Measurements from ENCODE around the gene SFSWAP. TPM values are rescaled to one million over a fixed set of nuclear protein-coding genes. Genes with fewer than 3 reads are reported as not detected.
A peak's percentile ranks its signal among the peaks of the same experiment; 100 is the strongest.
"Not testable (repeated sequence)": the region's sequence is repeated elsewhere in the genome, so short reads cannot be mapped to it uniquely, and the experiment has no call there.

The SFSWAP gene
- total RNA-seq, 3 donors from 2014 or later = 72.4 to 77.8 (median 76.7) TPM

GRCh38 chr12:131796754-131797587, 86.1 kb downstream of the SFSWAP start:
- no peak for ATAC-seq
- Mint-ChIP-seq H3K4me3 (no peak overlapping the region), H3K27me3 (ENCODE audit: low read depth) (no peaks in the 10 kb centered on the region), H3K36me3 (ENCODE audit: insufficient read depth) (peaks cover 39% of the 10 kb centered on the region), H3K4me1 (ENCODE audit: low read depth) (peaks cover 3% of the 10 kb centered on the region), H3K9me3 (no peaks in the 10 kb centered on the region)
- no peak for DNase-seq

DNA sequence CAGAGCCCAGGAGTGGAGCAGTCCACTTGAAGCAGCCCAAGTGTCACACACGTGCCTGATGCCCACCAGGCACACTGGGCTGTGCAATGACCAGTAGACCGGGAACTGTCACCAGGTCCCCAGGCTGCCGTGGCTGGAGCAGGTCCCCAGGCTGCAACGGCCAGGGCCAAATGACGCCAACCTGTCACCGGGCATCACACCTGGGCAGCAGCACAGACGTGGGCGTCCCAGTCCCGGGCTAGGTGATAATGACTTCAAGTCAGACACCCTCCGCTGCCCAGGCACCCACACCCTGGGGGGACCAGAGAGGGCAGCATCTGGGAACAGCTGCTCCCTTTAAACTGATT, 86.7 kb downstream of the SFSWAP start:
- DNase-seq (no peak), ATAC-seq (no peak)
- Mint-ChIP-seq H3K9me3 (no peaks in the 10 kb centered on the region), H3K4me1 (ENCODE audit: low read depth) (peaks cover 3% of the 10 kb centered on the region), H3K4me3 (no peak overlapping the region), H3K36me3 (ENCODE audit: insufficient read depth) (peaks cover 41% of the 10 kb centered on the region), H3K27me3 (ENCODE audit: low read depth) (no peaks in the 10 kb centered on the region)

- Mint-ChIP-seq H3K27me3 (ENCODE audit: low read depth) (no peaks in the 10 kb centered on the region), H3K4me3 (no peak overlapping the region), H3K4me1 (ENCODE audit: low read depth) (peaks cover 3% of the 10 kb centered on the region), H3K36me3 (ENCODE audit: insufficient read depth) (peaks cover 32% of the 10 kb centered on the region), H3K9me3 (no peaks in the 10 kb centered on the region)
- ATAC-seq (no peak), DNase-seq (no peak)
Observed at GRCh38 chr12:131799195-131799594, 88.3 kb downstream of the SFSWAP start.

- H3K4me3 Mint-ChIP-seq = no peak overlapping the region
- H3K4me1 Mint-ChIP-seq (ENCODE audit: low read depth) = peaks cover 3% of the 10 kb centered on the region
- DNase-seq = no peak
- no peaks in the 10 kb centered on the region for H3K27me3 Mint-ChIP-seq (ENCODE audit: low read depth)
- H3K9me3 Mint-ChIP-seq = no peaks in the 10 kb centered on the region
- peaks cover 32% of the 10 kb centered on the region for H3K36me3 Mint-ChIP-seq (ENCODE audit: insufficient read depth)
- ATAC-seq = no peak
Observed at GRCh38 chr12:131799828-131800593, 89.1 kb downstream of the SFSWAP start.

- Mint-ChIP-seq H3K4me1 (ENCODE audit: low read depth) (peaks cover 3% of the 10 kb centered on the region), H3K36me3 (ENCODE audit: insufficient read depth) (peaks cover 35% of the 10 kb centered on the region), H3K27me3 (ENCODE audit: low read depth) (no peaks in the 10 kb centered on the region), H3K9me3 (peaks cover 3% of the 10 kb centered on the region), H3K4me3 (no peak overlapping the region)
- no peak for ATAC-seq
- no peak for DNase-seq
Observed at GRCh38 chr12:131800594-131801135, 89.8 kb downstream of the SFSWAP start.

- no peaks in the 10 kb centered on the region for H3K4me1 Mint-ChIP-seq (ENCODE audit: low read depth)
- DNase-seq (no peak), ATAC-seq (no peak)
- peaks cover 33% of the 10 kb centered on the region for H3K36me3 Mint-ChIP-seq (ENCODE audit: insufficient read depth)
- H3K27me3 Mint-ChIP-seq (ENCODE audit: low read depth) = no peaks in the 10 kb centered on the region
- peaks cover 3% of the 10 kb centered on the region for H3K9me3 Mint-ChIP-seq
- H3K4me3 Mint-ChIP-seq = no peak overlapping the region
Observed at GRCh38 chr12:131801254-131801866, 90.5 kb downstream of the SFSWAP start.

DNA sequence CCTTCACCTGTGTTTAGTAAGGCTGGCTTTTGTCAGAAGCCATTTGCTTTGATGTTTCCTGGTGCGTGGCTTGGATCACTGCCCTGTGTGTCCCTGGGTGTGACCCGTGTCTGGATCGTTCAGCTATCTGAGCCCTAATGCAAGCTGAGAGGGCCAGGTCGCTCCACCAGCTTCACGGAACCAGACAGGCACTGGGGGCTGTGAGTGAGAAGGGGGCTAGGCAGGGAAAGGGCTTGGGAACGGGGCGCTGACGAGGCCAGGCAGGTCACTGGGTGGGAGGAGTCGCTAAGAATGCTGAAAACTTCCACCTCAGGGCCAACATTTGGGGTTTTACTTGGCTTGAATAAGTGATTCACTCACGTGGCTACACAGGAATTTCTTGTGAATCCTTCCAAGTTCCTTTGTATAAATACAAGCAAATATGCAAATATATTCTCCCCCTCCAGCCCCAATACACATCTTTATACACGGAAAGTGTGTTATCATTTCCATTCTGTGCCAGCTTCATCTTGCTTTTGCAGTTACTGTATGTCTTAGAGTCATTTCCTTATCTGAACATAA, 93.2 kb downstream of the SFSWAP start:
- peaks cover 3% of the 10 kb centered on the region for H3K9me3 Mint-ChIP-seq
- no peaks in the 10 kb centered on the region for H3K4me1 Mint-ChIP-seq (ENCODE audit: low read depth)
- H3K36me3 Mint-ChIP-seq (ENCODE audit: insufficient read depth) = peaks cover 28% of the 10 kb centered on the region
- H3K4me3 Mint-ChIP-seq = no peak overlapping the region
- DNase-seq (no peak), ATAC-seq (no peak)
- no peaks in the 10 kb centered on the region for H3K27me3 Mint-ChIP-seq (ENCODE audit: low read depth)

DNA sequence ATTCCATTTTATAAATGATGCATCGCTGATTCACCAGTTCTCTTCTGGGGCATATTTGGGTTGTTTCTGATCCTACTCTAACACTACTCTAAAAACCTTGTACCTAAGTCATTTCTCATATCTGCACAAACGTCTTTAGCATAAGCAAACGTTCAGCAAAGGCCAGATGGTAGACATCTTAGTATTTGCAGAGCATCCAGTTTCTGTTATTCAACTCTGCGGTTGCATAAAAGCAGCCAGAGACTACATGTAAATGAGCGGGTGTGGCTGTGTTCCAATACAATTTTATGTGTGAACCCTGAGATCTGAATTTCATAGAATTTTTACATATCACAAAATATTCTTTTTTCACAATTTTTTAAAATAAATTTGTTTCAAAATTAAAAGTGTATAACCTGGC, 94.5 kb downstream of the SFSWAP start:
- DNase-seq = no peak
- no peak for ATAC-seq
- no peak overlapping the region for H3K4me3 Mint-ChIP-seq
- no peaks in the 10 kb centered on the region for H3K4me1 Mint-ChIP-seq (ENCODE audit: low read depth)
- peaks cover 3% of the 10 kb centered on the region for H3K9me3 Mint-ChIP-seq
- H3K36me3 Mint-ChIP-seq (ENCODE audit: insufficient read depth) = peaks cover 18% of the 10 kb centered on the region
- no peaks in the 10 kb centered on the region for H3K27me3 Mint-ChIP-seq (ENCODE audit: low read depth)

DNA sequence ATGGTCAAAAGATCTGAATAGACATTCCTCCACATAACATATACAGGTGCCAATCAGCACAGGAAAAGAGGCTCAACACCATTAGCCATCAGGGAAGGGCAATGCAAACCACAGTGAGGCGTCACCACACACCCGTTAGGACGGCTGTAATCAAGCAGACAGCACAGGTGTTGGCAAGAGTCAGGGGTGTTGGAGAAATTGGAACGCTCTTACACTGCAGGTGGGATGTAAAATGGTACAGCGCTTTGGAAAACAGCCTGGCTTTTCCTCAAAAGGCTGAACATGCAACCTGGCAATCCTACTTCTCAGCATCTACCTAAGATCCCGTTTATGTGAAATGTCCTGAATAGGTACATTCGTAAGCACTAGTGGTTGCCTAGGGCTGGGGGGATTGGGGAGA, 95.8 kb downstream of the SFSWAP start:
- Mint-ChIP-seq H3K36me3 (ENCODE audit: insufficient read depth) (peaks cover 8% of the 10 kb centered on the region), H3K27me3 (ENCODE audit: low read depth) (no peaks in the 10 kb centered on the region), H3K4me1 (ENCODE audit: low read depth) (no peaks in the 10 kb centered on the region), H3K4me3 (no peak overlapping the region), H3K9me3 (peaks cover 3% of the 10 kb centered on the region)
- no peak for DNase-seq
- no peak for ATAC-seq

DNA sequence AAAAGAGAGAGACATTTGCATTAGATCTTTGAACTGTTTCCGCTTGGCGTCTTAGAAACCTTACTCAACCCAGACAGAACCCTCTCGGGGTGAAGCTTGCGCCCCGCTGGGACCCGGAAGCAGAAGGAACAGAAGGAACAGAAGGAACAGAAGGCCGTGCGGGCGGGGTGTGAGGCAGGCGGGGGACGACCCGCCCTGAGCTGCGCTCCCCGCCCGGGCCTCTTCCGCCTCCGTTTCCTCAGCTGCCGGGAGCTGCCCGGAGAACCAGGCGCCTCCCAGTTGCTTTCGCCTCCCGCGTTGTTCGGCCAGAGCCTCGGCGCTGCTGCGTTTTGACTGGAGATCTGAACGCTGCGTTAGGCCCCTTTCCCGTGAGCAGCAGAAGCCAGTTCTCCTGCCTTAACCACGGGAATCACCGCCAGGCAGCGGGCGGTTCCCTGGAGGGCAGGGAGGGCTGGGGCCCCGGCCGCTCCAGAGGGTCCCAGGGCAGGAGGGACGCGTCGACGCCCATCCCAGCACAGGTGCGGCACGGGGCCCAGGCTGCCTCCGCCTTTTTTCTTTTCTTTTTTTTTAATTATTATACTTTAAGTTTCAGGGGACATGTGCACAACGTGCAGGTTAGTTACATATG, 98.0 kb downstream of the SFSWAP start:
- ATAC-seq = peak; percentile 23 to 90
- Mint-ChIP-seq H3K4me1 (ENCODE audit: low read depth) (no peaks in the 10 kb centered on the region), H3K36me3 (ENCODE audit: insufficient read depth) (peaks cover 12% of the 10 kb centered on the region), H3K4me3 (peak overlapping the region; percentile 54), H3K9me3 (peaks cover 10% of the 10 kb centered on the region), H3K27me3 (ENCODE audit: low read depth) (no peaks in the 10 kb centered on the region)
- DNase-seq = peak; percentile 31

DNA sequence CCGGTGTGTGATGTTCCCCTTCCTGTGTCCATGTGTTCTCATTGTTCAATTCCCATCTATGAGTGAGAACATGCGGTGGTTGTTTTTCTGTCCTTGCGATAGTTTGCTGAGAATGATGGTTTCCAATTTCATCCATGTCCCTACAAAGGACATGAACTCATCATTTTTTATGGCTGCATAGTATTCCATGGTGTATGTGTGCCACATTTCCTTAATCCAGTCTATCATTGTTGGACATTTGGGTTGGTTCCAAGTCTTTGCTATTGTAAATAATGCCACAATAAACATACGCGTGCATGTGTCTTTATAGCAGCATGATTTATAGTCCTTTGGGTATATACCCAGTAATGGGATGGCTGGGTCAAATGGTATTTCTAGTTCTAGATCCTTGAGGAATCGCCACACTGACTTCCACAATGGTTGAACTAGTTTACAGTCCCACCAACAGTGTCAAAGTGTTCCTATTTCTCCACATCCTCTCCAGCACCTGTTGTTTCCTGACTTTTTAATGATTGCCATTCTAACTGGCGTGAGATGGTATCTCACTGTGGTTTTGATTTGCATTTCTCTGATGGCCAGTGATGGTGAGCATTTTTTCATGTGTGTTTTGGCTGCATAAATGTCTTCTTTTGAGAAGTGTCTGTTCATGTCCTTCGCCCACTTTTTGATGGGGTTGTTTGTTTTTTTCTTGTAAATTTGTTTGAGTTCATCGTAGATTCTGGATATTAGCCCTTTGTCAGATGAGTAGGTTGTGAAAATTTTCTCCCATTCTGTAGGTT, 98.8 kb downstream of the SFSWAP start:
- H3K9me3 Mint-ChIP-seq = peaks cover 10% of the 10 kb centered on the region
- peak overlapping the region; percentile 9 for H3K4me3 Mint-ChIP-seq
- peaks cover 12% of the 10 kb centered on the region for H3K36me3 Mint-ChIP-seq (ENCODE audit: insufficient read depth)
- ATAC-seq; DNase-seq; H3K4me1 Mint-ChIP-seq (ENCODE audit: low read depth); H3K27me3 Mint-ChIP-seq (ENCODE audit: low read depth): not testable (repeated sequence)

DNA sequence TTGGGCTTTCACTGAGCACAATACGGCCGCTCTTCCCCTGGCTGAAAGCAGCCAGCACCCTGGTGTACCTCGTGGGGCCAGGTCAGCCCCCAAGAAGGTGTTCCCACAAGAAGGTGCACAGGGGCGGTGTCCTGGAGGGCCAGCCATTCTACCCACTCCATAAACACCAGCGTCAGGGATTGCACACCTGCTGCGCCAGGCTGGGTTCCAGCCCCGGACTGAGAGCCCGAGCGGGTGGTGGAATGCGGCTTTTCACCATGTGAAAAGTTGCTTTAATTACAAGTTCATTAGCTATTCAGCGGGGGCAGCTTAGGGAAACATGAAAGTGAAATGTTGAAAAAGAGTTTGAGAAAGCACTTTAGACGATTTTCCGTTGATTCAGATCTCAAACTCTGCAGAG, 99.8 kb downstream of the SFSWAP start:
- H3K4me3 Mint-ChIP-seq = no peak overlapping the region
- no peak for DNase-seq
- H3K36me3 Mint-ChIP-seq (ENCODE audit: insufficient read depth) = peaks cover 8% of the 10 kb centered on the region
- no peak for ATAC-seq
- H3K4me1 Mint-ChIP-seq (ENCODE audit: low read depth) = no peaks in the 10 kb centered on the region
- H3K9me3 Mint-ChIP-seq = peaks cover 7% of the 10 kb centered on the region
- H3K27me3 Mint-ChIP-seq (ENCODE audit: low read depth) = no peaks in the 10 kb centered on the region

GRCh38 chr12:131815131-131815530, 104.2 kb downstream of the SFSWAP start:
- peaks cover 3% of the 10 kb centered on the region for H3K27me3 Mint-ChIP-seq (ENCODE audit: low read depth)
- ATAC-seq = no peak
- no peak for DNase-seq
- peaks cover 7% of the 10 kb centered on the region for H3K9me3 Mint-ChIP-seq
- peaks cover 8% of the 10 kb centered on the region for H3K36me3 Mint-ChIP-seq (ENCODE audit: insufficient read depth)
- no peaks in the 10 kb centered on the region for H3K4me1 Mint-ChIP-seq (ENCODE audit: low read depth)
- H3K4me3 Mint-ChIP-seq = no peak overlapping the region
